ENCODE data around the gene AJM1.

DNA sequence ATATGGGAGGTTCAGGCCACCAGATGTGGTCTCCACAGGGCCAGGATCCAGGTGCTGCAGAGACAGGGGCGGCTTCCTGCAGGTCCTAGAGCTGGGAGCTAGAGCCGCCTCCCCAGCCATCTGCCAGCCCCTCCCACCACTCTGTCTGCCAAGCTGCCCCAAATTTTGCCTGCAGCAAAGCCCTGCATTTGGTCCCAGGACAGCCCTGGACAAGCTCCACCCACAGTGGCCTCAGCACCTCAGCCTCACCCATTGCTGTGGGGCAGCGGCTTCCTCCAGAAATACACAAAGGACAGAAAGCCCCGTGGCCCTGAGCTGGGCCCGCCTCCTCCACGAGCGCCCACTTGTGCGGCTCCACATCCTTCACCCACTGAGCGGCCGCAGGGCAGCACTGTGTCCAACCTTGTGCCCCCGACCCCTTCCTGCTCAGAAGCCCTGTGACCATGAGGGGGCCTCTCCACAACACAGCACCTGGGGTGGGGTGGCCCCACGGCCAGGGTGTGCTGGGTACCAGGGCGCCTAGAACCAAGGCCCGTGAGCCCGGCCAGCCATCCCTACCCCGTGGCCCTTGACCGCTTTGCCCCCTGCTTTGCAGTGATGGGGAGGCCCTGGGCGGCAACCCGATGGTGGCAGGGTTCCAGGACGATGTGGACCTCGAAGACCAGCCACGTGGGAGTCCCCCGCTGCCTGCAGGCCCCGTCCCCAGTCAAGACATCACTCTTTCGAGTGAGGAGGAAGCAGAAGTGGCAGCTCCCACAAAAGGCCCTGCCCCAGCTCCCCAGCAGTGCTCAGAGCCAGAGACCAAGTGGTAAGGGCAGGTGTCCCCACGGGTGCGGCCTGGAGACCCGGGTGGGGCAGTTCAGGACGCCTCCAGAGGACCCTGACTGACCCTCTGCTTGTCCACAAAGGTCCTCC is 3.7 kb upstream of the AJM1 start:
- TF ChIP-seq, protein P1, sequence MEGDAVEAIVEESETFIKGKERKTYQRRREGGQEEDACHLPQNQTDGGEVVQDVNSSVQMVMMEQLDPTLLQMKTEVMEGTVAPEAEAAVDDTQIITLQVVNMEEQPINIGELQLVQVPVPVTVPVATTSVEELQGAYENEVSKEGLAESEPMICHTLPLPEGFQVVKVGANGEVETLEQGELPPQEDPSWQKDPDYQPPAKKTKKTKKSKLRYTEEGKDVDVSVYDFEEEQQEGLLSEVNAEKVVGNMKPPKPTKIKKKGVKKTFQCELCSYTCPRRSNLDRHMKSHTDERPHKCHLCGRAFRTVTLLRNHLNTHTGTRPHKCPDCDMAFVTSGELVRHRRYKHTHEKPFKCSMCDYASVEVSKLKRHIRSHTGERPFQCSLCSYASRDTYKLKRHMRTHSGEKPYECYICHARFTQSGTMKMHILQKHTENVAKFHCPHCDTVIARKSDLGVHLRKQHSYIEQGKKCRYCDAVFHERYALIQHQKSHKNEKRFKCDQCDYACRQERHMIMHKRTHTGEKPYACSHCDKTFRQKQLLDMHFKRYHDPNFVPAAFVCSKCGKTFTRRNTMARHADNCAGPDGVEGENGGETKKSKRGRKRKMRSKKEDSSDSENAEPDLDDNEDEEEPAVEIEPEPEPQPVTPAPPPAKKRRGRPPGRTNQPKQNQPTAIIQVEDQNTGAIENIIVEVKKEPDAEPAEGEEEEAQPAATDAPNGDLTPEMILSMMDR (IDR thresholded peaks at IDR 0.05; ENCODE audit: low read depth, low read length): no peak
- no peak for TF ChIP-seq EZH2phosphoT487 (IDR thresholded peaks at IDR 0.05; ENCODE audit: low read depth)

Measured in OCI-LY3 (cell line).